Activated CD4-positive, alpha-beta T cell treated with anti-CD3 and anti-CD28 coated beads, Interleukin-2, amount 10 ng/mL, durations not matched to agents 7 days and 5 days (primary cell): ENCODE measurements around the gene DLX1. TPM values are rescaled to one million over a fixed set of nuclear protein-coding genes. Genes with fewer than 3 reads are reported as not detected.
"Not testable (repeated sequence)": the region's sequence is repeated elsewhere in the genome, so short reads cannot be mapped to it uniquely, and the experiment has no call there.

Source experiments
- CTCF ChIA-PET: fragments of 350-600 bp; sonication (Branson Sonifier 250); formaldehyde crosslinking; loops from one replicate; lab custom pipeline; 2021; ENCODE audit warnings: antibody characterized with exemption; lab: Charles Lee
- POLR2A ChIA-PET: fragments of 350-600 bp; sonication (Branson Sonifier 250); formaldehyde crosslinking; loops from one replicate; lab custom pipeline; 2021; ENCODE audit warnings: antibody characterized with exemption; lab: Charles Lee
- DNase-seq: peaks from one replicate; pipeline ENCODE4 v3.0.0-alpha.2; 2020
- H3K27ac Mint-ChIP-seq: one replicate; pipeline ENCODE4 v1.8.0; 2021; ENCODE audit warnings: mild to moderate bottlenecking, moderate library complexity, mixed read lengths
- H3K27me3 Mint-ChIP-seq: one replicate; pipeline ENCODE4 v1.8.0; 2021; ENCODE audit warnings: mixed read lengths
- H3K36me3 Mint-ChIP-seq: one replicate; pipeline ENCODE4 v1.8.0; 2021; ENCODE audit warnings: low read depth, mixed read lengths
- H3K4me1 Mint-ChIP-seq: one replicate; pipeline ENCODE4 v1.8.0; 2021; ENCODE audit warnings: mixed read lengths
- H3K4me3 Mint-ChIP-seq: one replicate; pipeline ENCODE4 v1.8.0; 2021; ENCODE audit warnings: mild to moderate bottlenecking, moderate library complexity, mixed read lengths
- H3K9me3 Mint-ChIP-seq: one replicate; pipeline ENCODE4 v1.8.0; 2021; ENCODE audit warnings: mixed read lengths
- total RNA-seq, 2 experiments: library from RNA; stranded (reverse); gene quantifications; one replicate each; pipeline ENCODE4 v1.2.3, GENCODE V29; 2021

DLX1 gene
- total RNA-seq, 2 experiments from 2014 or later = not detected

- ChIA-PET POLR2A (interaction anchor here (0.7 kb wide), 1 partner anchor 485 kb away, joined by 3 read pairs; no protein-coding TSS in a partner anchor), CTCF (interaction anchor here (0.5 to 8.2 kb wide), 11 partner anchors 14 to 1177 kb away, joined by 3 to 45 read pairs (median 4); partner anchors contain the start of genes DLX1 and GORASP2)
- peak overlapping the region; percentile 55 for H3K4me3 Mint-ChIP-seq
- no peak overlapping the region for H3K27ac Mint-ChIP-seq
- peaks cover 78% of the 10 kb centered on the region for H3K27me3 Mint-ChIP-seq
- peaks cover 54% of the 10 kb centered on the region for H3K4me1 Mint-ChIP-seq
- H3K36me3 Mint-ChIP-seq = peaks cover 6% of the 10 kb centered on the region
- no peaks in the 10 kb centered on the region for H3K9me3 Mint-ChIP-seq
- DNase-seq = peak; percentile 45
Measured at GRCh38 chr2:172106108-172106961, 21.0 kb downstream of the DLX1 start.

- H3K27ac Mint-ChIP-seq = no peak overlapping the region
- peaks cover 6% of the 10 kb centered on the region for H3K36me3 Mint-ChIP-seq
- peaks cover 43% of the 10 kb centered on the region for H3K4me1 Mint-ChIP-seq
- ChIA-PET CTCF (interaction anchor here (0.5 to 8.2 kb wide), 6 partner anchors 13 to 1179 kb away, joined by 3 to 45 read pairs (median 4); partner anchors contain the start of genes DLX1 and GORASP2), POLR2A (no interaction called here)
- H3K27me3 Mint-ChIP-seq = peaks cover 70% of the 10 kb centered on the region
- no peaks in the 10 kb centered on the region for H3K9me3 Mint-ChIP-seq
- peak overlapping the region; percentile 22 for H3K4me3 Mint-ChIP-seq
- no peak for DNase-seq
Measured at GRCh38 chr2:172107690-172108586, 22.6 kb downstream of the DLX1 start.

GRCh38 chr2:172108587-172108930 is 23.3 kb downstream of the DLX1 start:
- no peaks in the 10 kb centered on the region for H3K9me3 Mint-ChIP-seq
- peaks cover 6% of the 10 kb centered on the region for H3K36me3 Mint-ChIP-seq
- no peak overlapping the region for H3K4me3 Mint-ChIP-seq
- H3K4me1 Mint-ChIP-seq = peaks cover 36% of the 10 kb centered on the region
- ChIA-PET CTCF (interaction anchor here (0.5 kb wide), 1 partner anchor 165 kb away, joined by 3 read pairs; no protein-coding TSS in a partner anchor), POLR2A (no interaction called here)
- no peak overlapping the region for H3K27ac Mint-ChIP-seq
- DNase-seq = no peak
- peaks cover 67% of the 10 kb centered on the region for H3K27me3 Mint-ChIP-seq

- POLR2A ChIA-PET = no interaction called here
Measured at GRCh38 chr2:172109256-172109987, 24.1 kb downstream of the DLX1 start.

GRCh38 chr2:172109988-172110811 is 24.9 kb downstream of the DLX1 start:
- ChIA-PET CTCF (no interaction called here), POLR2A (no interaction called here)
- no peak for DNase-seq
- H3K27me3 Mint-ChIP-seq = peaks cover 59% of the 10 kb centered on the region
- no peaks in the 10 kb centered on the region for H3K9me3 Mint-ChIP-seq
- no peak overlapping the region for H3K4me3 Mint-ChIP-seq
- H3K27ac Mint-ChIP-seq = no peak overlapping the region
- H3K36me3 Mint-ChIP-seq = peaks cover 5% of the 10 kb centered on the region
- H3K4me1 Mint-ChIP-seq = peaks cover 26% of the 10 kb centered on the region

More at GRCh38 chr2:172109256-172109987, 24.1 kb downstream of the DLX1 start:
- H3K27ac Mint-ChIP-seq = no peak overlapping the region
- CTCF ChIA-PET = no interaction called here
- peaks cover 59% of the 10 kb centered on the region for H3K27me3 Mint-ChIP-seq
- no peak overlapping the region for H3K4me3 Mint-ChIP-seq
- H3K36me3 Mint-ChIP-seq = peaks cover 6% of the 10 kb centered on the region
- no peak for DNase-seq
- no peaks in the 10 kb centered on the region for H3K9me3 Mint-ChIP-seq
- H3K4me1 Mint-ChIP-seq = peaks cover 28% of the 10 kb centered on the region

GRCh38 chr2:172113617-172114016 is 28.3 kb downstream of the DLX1 start:
- peaks cover 37% of the 10 kb centered on the region for H3K27me3 Mint-ChIP-seq
- POLR2A ChIA-PET = no interaction called here
- CTCF ChIA-PET = interaction anchor here (0.5 to 1.0 kb wide), 5 partner anchors 9 to 540 kb away, joined by 3 to 4 read pairs (median 3); no protein-coding TSS in a partner anchor
- H3K9me3 Mint-ChIP-seq = no peaks in the 10 kb centered on the region
- no peak overlapping the region for H3K27ac Mint-ChIP-seq
- H3K36me3 Mint-ChIP-seq = no peaks in the 10 kb centered on the region
- H3K4me1 Mint-ChIP-seq = no peaks in the 10 kb centered on the region
- no peak overlapping the region for H3K4me3 Mint-ChIP-seq
- DNase-seq = no peak

GRCh38 chr2:172114176-172114575 is 28.9 kb downstream of the DLX1 start:
- H3K9me3 Mint-ChIP-seq, H3K4me1 Mint-ChIP-seq, POLR2A ChIA-PET, H3K27ac Mint-ChIP-seq, DNase-seq, H3K36me3 Mint-ChIP-seq, H3K4me3 Mint-ChIP-seq: not testable (repeated sequence)
- CTCF ChIA-PET = interaction anchor here (0.8 to 1.0 kb wide), 4 partner anchors 10 to 540 kb away, joined by 3 to 4 read pairs (median 4); no protein-coding TSS in a partner anchor
- peaks cover 40% of the 10 kb centered on the region for H3K27me3 Mint-ChIP-seq

- ChIA-PET CTCF (no interaction called here), POLR2A (interaction anchor here (0.9 kb wide), 1 partner anchor 118 kb away, joined by 3 read pairs; no protein-coding TSS in a partner anchor)
- H3K27me3 Mint-ChIP-seq = peaks cover 40% of the 10 kb centered on the region
- H3K27ac Mint-ChIP-seq = no peak overlapping the region
- no peaks in the 10 kb centered on the region for H3K9me3 Mint-ChIP-seq
- H3K4me1 Mint-ChIP-seq = no peaks in the 10 kb centered on the region
- DNase-seq = no peak
- no peak overlapping the region for H3K4me3 Mint-ChIP-seq
- no peaks in the 10 kb centered on the region for H3K36me3 Mint-ChIP-seq
Measured at GRCh38 chr2:172114579-172114978, 29.3 kb downstream of the DLX1 start.

GRCh38 chr2:172116107-172116506 is 30.8 kb downstream of the DLX1 start:
- Mint-ChIP-seq H3K27ac (no peak overlapping the region), H3K4me3 (no peak overlapping the region), H3K9me3 (no peaks in the 10 kb centered on the region), H3K4me1 (no peaks in the 10 kb centered on the region), H3K36me3 (no peaks in the 10 kb centered on the region), H3K27me3 (peaks cover 36% of the 10 kb centered on the region)
- ChIA-PET CTCF (no interaction called here), POLR2A (no interaction called here)
- DNase-seq = no peak

GRCh38 chr2:172119089-172119488 is 33.8 kb downstream of the DLX1 start:
- H3K4me3 Mint-ChIP-seq = no peak overlapping the region
- no peaks in the 10 kb centered on the region for H3K4me1 Mint-ChIP-seq
- H3K36me3 Mint-ChIP-seq = no peaks in the 10 kb centered on the region
- CTCF ChIA-PET = no interaction called here
- no peak for DNase-seq
- no peak overlapping the region for H3K27ac Mint-ChIP-seq
- H3K27me3 Mint-ChIP-seq = peaks cover 30% of the 10 kb centered on the region
- POLR2A ChIA-PET = no interaction called here
- H3K9me3 Mint-ChIP-seq = no peaks in the 10 kb centered on the region

GRCh38 chr2:172120118-172120517 is 34.8 kb downstream of the DLX1 start:
- H3K27me3 Mint-ChIP-seq = peaks cover 24% of the 10 kb centered on the region
- POLR2A ChIA-PET = no interaction called here

More at GRCh38 chr2:172120118-172120517, 34.8 kb downstream of the DLX1 start:
- CTCF ChIA-PET = interaction anchor here (0.9 kb wide), 1 partner anchor 13 kb away, joined by 4 read pairs; no protein-coding TSS in a partner anchor
- H3K4me1 Mint-ChIP-seq = no peaks in the 10 kb centered on the region
- no peak overlapping the region for H3K27ac Mint-ChIP-seq
- no peaks in the 10 kb centered on the region for H3K9me3 Mint-ChIP-seq
- no peaks in the 10 kb centered on the region for H3K36me3 Mint-ChIP-seq
- H3K4me3 Mint-ChIP-seq = no peak overlapping the region
- DNase-seq = no peak
